HG02571 (cell line): Measurements from ENCODE around the gene SKA3.
"Not testable (repeated sequence)": the region's sequence is repeated elsewhere in the genome, so short reads cannot be mapped to it uniquely, and the experiment has no call there.

Source experiments
- ATAC-seq: cut with Tn5 transposase; IDR thresholded peaks from one replicate; pipeline ENCODE4 v1.9.1; 2021; ENCODE audit warnings: mild to moderate bottlenecking, moderate library complexity; ENCODE audit not compliant: unreplicated experiment

The SKA3 gene

DNA sequence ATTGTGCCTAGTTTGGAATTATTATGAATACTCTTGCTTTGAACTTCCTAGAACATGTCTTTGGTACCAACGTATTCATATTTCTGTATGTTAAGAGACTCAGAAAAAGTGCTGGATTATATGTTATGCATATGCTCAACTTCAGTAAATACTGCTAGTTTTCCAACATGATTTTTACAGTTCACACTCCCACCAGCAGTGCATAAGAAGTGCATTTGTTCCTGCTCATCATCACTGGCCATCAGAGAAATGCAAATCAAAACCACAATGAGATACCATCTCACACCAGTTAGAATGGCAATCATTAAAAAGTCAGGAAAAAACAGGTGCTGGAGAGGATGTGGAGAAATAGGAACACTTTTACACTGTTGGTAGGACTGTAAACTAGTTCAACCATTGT, 2.6 kb downstream of the SKA3 start:
- not testable (repeated sequence) for ATAC-seq

DNA sequence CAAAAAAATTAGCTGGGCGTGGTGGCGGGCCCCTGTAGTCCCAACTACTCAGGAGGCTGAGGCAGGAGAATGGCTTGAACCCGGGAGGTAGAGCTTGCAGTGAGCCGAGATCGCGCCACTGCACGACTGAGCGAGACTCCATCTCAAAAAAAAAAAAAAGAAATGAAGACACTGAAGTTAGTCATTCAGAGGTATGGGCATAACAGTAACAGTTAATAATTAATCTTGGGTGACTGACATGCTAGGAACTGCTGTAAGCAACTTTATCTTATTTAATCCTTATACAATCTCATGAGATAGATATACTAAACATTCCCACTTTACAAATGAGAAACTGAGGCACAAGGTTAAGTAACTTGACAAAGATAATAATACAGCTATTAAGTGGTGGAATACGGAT, 4.9 kb downstream of the SKA3 start:
- ATAC-seq = no peak

DNA sequence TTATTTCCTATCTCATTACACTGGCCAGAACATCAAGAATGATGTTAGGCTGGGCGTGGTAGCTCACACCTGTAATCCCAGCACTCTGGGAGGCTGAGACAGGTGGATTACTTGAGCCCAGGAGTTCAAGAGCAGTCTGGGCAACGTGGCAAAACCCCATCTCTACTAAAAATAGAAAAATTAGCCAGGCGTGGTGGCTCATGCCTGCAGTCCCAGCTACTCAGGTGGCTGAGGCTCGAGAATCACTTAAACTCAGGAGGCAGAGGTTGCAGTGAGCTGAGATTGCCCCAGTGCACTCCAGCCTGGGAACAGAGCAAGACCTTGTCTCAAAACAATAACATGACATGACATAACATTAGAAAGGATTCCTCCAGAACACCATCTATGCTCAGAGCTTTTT, 10.7 kb downstream of the SKA3 start:
- ATAC-seq = not testable (repeated sequence)

DNA sequence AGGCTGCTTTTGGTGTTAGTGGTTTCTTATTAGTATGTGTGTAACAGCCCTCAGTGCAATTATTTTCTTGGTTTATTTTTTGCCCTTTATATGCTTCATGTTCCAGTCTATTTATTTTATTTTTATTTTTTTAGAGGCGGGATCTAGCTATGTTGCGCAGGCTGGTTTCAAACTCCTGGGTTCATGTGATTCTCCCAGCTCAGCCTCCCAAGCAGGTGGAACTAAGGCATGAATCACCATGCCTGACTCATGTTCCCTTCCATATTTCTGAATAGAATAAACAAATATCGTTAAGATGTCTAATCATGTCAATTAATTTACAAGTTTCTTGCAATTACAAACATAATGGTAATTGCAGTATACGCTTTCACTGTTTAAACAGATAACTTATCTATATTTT, 11.7 kb downstream of the SKA3 start:
- no peak for ATAC-seq

DNA sequence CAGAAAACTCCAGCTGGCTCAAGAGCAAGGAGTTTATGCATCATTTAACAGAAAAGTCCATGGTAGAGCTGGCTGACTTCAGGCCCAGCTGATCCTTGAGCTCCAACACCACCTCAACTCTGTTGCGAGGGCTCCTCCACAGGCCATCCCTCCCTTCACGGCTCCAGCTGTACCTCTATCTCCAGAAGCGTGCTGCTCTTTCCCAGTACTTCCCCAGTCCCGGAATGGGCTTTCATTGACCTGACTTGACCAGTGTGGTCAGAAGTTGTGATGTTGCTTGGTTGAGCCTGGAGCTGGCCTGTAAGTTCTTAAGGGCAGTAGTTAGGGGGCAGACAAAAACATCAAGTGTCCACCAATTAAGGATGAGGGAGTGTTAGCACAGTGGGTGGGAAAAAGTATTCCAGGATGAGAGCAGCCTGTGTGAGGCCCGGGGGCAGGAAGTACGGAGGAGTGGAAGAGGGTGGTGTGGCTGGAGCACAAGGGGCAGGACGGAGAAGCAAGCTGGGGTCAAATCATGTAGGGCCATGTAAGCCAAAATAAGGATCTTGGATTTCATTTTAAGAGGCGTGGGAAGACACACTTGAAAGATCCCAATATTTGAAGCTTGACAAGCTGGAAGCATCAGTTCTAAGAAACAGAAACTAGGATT, 24.0 kb downstream of the SKA3 start:
- no peak for ATAC-seq

DNA sequence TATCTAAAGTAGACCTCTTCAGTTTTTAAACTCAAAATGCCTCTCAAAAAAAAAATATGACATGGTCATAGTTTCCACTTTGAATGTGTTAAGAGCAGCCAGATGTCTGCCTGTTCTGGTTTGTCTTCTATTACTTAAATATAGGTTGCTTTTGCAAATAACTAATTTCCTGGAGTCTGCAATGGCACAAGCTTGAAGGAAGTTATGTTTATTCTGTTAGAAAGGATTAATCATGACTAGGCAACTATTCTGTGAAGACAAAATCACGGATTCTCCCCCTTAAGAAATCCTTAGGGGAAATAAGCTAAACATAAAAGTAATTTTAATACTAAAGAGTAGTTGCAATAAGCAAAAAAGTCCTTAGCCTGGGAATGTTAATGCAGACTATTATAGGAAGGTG, 26.3 kb downstream of the SKA3 start:
- no peak for ATAC-seq

DNA sequence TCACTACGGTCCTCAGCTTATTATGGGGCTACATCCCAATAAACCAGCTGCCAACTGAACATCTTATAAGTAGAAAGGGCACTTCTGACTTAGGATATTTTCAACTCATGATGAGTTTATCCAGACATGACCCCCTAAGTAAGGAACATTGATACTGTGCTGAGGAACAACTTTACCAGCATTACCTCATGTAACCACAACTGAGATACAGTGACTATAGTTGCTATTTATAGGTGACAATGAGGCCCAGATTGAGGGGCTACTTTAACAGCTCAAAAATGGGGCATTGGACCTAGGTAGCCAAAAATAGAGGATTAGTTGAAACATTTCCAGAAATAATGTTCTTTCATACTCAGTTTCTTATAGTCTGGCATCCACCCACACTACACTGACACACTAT, 26.8 kb downstream of the SKA3 start:
- ATAC-seq = no peak

DNA sequence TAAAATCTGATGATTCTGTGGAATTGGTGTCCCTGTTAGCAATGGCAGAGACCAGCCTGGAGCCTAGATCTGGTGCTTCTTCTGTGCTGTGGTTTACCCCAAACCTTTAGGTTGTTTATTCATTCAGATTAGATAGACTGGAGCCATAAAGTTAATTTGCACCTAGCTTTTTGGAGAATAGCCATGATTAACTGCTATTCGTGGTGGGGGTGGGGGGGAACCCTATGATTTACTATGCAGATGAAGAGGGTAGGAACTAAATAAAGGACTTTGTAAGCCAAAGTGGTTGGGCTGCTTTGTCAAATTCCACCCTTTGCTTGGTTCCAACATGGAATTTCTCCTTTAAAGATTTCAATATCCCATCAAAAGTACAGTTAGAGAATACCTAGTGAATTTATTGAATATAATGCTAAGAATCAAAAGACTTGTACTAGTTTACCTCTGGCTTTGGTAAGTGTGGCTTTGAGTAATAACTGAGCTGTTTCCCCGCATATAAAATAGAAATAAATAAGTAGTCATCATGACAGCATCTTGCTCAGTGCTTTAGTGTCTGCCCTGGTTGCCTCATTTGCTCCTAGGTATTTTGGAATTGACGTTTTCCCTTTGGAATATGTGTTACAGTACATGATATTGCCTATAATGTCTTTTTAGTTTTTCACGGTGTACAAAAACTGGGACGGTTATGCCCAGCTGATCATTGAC, 27.6 kb downstream of the SKA3 start:
- ATAC-seq = no peak

DNA sequence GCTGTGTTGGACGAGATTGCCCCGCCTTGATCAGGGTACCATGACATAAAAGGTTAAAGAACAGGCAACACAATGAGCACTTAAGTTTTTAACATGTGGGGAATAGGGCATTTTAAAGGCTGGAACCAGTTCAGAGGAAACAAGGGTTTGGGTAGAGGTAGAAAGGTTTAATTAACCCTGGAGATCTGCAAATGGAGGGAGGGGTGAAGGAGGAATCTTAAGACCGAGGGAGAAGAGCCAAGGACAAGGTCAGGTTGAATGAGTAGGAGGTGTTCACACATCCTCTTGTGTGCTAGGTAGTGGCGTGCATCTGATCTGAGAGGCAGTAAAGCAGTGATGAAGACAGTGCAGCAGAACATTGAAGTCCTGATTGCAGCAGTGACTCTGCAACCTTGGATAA, 28.5 kb downstream of the SKA3 start:
- ATAC-seq = no peak

DNA sequence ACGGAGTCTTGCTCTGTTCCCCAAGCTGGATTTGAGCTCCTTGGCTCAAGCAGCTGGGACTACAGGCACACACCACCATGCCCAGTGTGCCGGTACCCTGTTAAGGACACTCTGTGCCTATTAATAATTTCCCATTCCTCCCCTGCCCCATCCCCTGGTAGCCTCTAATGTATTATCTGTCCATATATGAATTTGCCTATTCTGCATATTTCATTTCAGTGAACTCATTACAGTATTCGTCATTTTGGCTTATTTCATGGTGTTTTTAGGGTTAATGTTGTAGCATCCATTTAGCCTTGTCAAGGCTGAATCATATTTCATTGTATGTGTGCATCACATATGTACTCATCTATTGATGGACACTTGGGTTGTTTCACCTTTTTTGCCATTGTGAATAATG, 33.6 kb downstream of the SKA3 start:
- no peak for ATAC-seq

DNA sequence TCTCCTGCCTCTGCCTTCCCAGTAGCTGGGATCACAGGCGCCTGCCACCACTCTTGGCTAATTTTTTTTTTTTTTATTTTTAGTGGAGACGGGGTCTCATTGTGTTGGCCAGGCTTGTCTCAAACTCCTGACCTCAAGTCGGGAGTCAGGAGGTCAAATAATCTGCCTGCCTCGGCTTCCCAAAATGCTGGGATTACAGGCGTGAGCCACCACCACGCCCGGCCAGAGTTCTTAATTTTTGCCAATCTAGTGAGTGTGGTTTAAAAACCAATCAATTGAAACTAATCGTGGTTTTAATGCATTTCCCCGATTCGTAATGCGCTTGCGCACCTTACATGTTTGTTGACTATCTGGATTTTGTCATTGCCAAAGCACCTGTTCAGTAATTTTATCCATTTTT, 37.0 kb downstream of the SKA3 start:
- ATAC-seq = no peak

DNA sequence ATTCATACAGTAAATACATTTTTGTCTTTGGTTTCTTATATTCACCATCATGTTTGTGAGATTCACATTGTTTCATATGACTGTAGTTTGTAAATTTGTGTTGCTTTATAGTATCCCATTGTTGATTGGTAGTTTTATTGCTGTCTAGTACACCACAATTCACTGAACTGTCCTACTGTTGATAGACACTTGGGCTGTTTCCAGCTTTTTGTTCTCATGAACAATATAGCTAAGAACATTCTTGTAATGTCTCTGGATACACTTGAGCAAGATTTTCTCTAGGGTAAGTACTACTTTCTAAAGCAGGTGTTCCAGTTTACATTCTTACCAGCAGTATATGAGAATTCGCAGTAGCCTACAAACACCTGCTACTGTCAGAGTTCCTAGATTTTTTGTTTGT, 37.8 kb downstream of the SKA3 start:
- ATAC-seq = no peak

DNA sequence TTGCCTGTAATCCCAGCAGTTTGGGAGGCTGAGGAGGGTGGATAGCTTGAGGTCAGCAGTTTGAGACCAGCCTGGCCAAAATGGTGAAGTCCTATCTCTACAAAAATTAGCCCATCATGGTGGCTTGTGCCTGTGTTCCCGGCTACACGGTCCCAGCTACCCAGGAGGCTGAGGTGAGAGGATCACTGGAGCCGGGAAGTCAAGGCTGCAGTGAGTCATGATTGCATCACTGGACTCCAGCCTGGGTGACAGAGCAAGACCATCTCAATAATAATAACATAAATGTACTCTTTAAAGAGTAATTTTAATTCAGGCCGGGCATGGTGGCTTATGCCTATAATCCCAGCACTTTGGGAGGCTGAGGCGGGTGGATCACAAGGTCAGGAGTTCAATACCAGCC, 38.7 kb downstream of the SKA3 start:
- no peak for ATAC-seq

DNA sequence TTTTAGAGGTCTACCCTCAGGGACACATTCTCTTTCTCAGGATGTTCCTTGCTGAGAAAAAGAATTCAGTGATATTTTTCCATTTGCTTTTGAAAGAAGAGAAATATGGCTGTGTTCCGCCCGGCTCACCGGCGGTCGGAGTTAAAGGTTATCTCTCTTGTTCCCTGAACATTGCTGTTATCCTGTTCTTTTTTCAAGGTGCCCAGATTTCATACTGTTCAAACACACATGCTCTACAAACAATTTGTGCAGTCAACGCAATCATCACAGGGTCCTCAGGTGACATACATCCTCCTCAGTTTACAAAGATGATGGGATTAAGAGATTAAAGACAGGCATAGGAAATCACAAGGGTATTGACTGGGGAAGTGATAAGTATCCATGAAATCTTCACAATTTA, 40.5 kb downstream of the SKA3 start:
- not testable (repeated sequence) for ATAC-seq

DNA sequence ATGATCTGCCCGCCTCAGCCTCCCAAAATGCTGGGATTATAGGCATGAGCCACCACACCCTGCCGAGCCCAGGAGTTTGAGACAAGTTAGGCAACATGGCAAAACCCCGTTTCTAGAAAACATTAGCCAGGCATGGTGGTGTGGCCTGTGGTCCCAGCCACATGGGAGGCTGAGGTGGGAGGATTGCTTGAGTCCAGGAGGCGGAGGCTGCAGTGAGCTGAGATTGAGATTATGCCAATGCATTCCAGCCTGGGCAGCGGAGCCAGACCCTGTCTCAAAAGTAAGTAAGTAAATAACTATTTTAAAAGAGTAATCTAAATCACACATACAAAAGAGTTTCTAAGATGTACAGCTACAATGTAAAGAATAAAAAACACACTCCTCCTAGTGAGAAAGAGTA, 41.9 kb downstream of the SKA3 start:
- ATAC-seq = no peak

DNA sequence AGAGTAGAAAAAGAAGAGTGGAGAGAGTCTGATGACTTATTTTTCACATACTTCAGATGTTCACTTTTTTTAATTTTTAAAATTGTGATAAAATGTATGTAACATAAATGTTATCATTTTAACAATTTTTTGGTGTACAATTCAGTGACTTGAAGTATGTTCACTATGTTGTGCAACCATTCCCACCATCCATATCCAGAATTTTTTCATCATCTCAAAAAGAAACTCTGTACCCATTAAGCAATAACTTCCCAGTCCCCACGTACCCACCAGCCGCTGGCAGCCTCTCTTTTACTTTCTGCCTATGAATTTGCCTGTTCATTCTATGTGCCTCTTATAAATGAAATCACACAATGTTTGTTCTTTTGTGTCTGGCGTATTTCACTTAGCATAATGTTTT, 43.3 kb downstream of the SKA3 start:
- no peak for ATAC-seq

DNA sequence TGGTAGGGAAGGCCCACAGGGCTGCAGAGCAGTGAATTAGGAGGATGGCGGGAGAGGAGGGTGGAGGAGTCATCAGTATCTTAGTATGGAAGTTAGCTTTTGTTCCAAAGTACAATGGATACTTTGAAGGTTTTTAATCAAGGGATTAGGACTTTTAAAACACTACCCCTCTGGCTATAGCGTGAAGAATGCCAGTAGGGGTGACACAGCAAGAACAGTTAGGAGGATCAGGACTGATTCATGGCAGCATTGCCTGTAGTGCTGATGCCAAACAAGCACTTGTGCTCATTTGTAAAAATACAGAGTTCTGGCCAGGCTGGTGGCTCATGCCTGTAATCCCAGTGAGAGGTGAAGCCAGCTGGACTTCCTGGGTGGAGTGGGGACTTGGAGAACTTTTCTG, 46.2 kb downstream of the SKA3 start:
- ATAC-seq = no peak

DNA sequence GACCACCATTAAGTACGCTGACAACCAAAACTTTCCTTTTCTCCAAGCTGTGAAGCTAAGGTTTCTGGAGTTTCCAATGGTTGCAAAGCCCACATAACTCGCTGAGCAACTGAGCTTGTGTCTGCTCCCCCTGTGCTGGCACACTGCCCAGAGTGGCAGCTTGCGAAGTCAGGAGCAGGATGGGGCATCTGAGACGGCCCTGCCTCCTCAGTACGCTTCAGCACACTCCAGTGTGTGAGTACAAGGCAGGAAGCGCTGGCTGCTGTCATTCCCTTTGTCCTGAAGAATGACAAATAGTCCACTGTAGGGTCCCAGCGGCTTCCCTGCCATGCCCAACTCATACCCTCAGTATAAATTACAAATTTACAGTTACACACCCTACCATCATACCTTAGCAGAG, 51.5 kb downstream of the SKA3 start:
- ATAC-seq = no peak

DNA sequence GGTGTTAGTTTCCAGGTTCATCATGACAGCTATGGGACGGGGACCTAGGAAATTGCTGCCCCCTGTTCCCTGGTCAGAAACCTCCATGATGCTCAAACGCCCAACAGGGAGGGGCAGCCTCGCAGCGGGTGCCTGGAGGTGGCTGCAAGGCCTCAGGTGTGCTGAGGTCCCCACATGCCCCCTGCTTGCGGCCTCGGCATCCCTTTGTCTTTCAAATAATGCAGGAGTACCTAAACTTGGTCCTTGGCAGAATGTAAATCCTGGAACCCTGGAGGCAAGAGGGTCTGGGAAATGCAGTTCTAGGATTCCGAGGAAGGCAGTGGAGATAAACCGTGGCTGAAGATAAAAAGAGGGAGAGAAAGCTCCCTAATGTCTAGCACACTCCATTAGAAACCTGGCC, 52.4 kb downstream of the SKA3 start:
- ATAC-seq = no peak

DNA sequence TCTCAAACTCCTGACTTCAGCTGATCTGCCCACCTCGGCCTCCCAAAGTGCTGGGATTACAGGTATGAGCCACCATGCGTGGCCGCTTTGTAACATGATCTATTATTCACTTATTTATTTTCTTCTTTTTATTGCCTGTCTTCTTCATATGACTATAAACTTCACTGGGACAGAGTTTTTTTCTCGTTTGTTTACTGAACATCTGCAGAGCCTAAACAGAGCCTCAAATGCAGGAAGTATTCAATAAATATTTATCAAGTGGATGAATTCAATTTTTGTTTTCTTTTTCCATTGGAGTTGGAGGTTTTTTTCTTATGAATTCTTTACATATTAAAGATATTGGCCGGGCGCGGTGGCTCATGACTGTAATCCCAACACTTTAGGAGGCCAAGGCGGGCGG, 54.7 kb downstream of the SKA3 start:
- no peak for ATAC-seq

DNA sequence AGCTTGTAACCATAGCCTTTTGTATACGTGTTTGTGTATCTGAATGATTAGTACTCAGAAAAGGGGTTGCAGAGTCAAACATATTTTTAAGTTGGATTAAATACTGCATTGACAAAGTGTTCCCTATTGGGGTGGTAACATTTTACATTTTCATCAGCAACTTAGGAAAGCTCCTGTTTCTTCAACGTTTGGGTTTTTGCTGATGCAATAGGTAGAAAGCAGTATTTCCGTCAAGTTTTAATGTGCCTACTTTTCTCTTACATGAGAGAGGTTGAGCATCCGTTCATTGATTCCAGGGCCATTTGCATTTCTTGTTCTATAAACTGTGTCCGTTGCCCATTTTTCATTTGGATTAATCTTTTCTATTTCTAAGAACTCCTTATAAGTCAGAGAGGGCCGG, 56.2 kb downstream of the SKA3 start:
- ATAC-seq = no peak

DNA sequence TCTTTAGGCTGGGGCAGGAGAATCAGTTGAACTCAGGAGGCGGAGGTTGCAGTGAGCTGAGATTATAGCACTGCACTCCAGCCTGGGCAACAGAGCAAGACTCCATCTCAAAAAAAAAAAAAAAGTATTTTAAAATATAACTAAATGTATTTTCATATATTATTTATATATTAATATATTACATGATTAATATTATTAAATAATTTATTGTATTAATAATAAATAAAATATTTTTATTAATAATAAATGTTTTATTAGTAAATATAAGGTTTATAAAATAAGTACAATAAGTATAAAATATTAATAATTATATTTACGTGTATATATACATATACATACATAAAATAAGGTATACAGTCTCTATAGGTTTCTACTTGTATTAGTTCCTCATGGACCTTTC, 56.8 kb downstream of the SKA3 start:
- ATAC-seq = no peak

DNA sequence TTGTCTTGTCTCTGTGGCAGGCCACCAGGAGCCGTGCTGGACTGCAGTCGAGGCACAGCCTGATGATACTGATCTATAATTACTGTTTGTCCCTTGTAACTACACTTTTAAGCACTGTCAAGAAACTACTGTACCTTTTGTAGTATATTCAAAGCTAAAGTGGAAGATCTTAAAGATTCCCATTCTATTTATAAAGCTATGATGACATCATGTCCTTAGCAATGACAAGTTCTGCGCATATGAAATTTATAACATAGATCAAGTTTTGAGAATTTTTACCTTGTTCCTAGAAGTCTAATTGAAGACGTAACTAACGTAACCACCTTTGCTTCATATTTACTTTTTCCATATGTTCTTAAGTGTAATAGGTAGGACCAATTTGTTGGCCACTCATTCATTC, 58.2 kb downstream of the SKA3 start:
- ATAC-seq = no peak
